Upper lobe of left lung (tissue), 6 donors: ENCODE data around the gene CISD3. TPM values are rescaled to one million over a fixed set of nuclear protein-coding genes. Genes with fewer than 3 reads are reported as not detected.
A peak's percentile ranks its signal among the peaks of the same experiment; 100 is the strongest.

Experiments
- ATAC-seq, 2 donors: fragments of 200-7000 bp; cut with Tn5 transposase; one replicate each; pipeline ENCODE4 v1.9.1; 2022; ENCODE audit warnings: mild to moderate bottlenecking in 2 of 2, moderate library complexity in 2 of 2; ENCODE audit not compliant: low FRiP score in 2 of 2
- DNase-seq, 2 donors: peaks; one replicate each; pipeline ENCODE4 v3.0.0-alpha.2; 2019 to 2020
- H3K27ac ChIP-seq, 4 donors: fragments of 200-600 bp; sonication (generic); one replicate each; pipeline ENCODE4 v1.5.1; 2016 to 2019
- H3K27me3 ChIP-seq, 4 donors: fragments of 200-600 bp; sonication (generic); one replicate each; pipeline ENCODE4 v1.5.1; 2017 to 2019
- H3K36me3 ChIP-seq, 4 donors: fragments of 200-600 bp; sonication (generic); one replicate each; pipeline ENCODE4 v1.5.1; 2016 to 2019
- H3K4me1 ChIP-seq, 4 donors: fragments of 200-600 bp; sonication (generic); one replicate each; pipeline ENCODE4 v1.5.1; 2018 to 2019
- H3K4me3 ChIP-seq, 4 donors: fragments of 200-600 bp; sonication (generic); one replicate each; pipeline ENCODE4 v1.5.1; 2017 to 2019; ENCODE audit warnings: mild to moderate bottlenecking in 2 of 4, moderate library complexity in 1 of 4
- H3K9me3 ChIP-seq, 4 donors: fragments of 200-600 bp; sonication (generic); one replicate each; pipeline ENCODE4 v1.5.1; 2018 to 2019
- CTCF ChIP-seq, 6 experiments: fragments of 450-650 bp in 4 of 6; fragments of 200-600 bp in 2 of 6; sonication (generic) in 2 of 6; IDR thresholded peaks; one replicate each; pipeline ENCODE4 v1.5.1; 2016 to 2019; ENCODE audit warnings: antibody characterized with exemption in 6 of 6
- EP300 ChIP-seq, 4 donors: sonication (generic); formaldehyde crosslinking; IDR thresholded peaks; one replicate each; pipeline ENCODE4 v1.5.1; 2017; ENCODE audit warnings: antibody characterized with exemption in 4 of 4, control low read depth in 2 of 4
- POLR2A ChIP-seq, 4 donors: fragments of 450-650 bp; IDR thresholded peaks; one replicate each; pipeline ENCODE4 v1.5.1; 2016 to 2017; ENCODE audit warnings: antibody characterized with exemption in 4 of 4, mild to moderate bottlenecking in 2 of 4
- POLR2AphosphoS5 ChIP-seq, 2 donors: sonication (generic); formaldehyde crosslinking; IDR thresholded peaks; one replicate each; pipeline ENCODE4 v1.5.1; 2017; ENCODE audit warnings: antibody characterized with exemption in 2 of 2
- WGBS, 2 donors: methylation state at CpG; one replicate each; pipeline ENCODE4 v1.1.5; 2017 to 2018; 5-methylcytosine and 5-hydroxymethylcytosine counted together
- total RNA-seq, 6 donors: library from RNA; depleted of rRNA in 4 of 6; stranded (reverse); fragments of >200 nt in 4 of 6; gene quantifications; one replicate each; pipeline versions ENCODE4 v1.1.0 to v1.2.1, GENCODE V29; 2016 to 2021
- donor health status: DM: no; HTN: no; CAD: no; lungs with moderate emphysema.
- donor health status: DM: no; HTN: yes; CAD: no; lungs with severe emphysema.

The CISD3 gene
- total RNA-seq, 6 donors from 2014 or later: 6.3 to 49.7 (median 15.9) TPM

DNA sequence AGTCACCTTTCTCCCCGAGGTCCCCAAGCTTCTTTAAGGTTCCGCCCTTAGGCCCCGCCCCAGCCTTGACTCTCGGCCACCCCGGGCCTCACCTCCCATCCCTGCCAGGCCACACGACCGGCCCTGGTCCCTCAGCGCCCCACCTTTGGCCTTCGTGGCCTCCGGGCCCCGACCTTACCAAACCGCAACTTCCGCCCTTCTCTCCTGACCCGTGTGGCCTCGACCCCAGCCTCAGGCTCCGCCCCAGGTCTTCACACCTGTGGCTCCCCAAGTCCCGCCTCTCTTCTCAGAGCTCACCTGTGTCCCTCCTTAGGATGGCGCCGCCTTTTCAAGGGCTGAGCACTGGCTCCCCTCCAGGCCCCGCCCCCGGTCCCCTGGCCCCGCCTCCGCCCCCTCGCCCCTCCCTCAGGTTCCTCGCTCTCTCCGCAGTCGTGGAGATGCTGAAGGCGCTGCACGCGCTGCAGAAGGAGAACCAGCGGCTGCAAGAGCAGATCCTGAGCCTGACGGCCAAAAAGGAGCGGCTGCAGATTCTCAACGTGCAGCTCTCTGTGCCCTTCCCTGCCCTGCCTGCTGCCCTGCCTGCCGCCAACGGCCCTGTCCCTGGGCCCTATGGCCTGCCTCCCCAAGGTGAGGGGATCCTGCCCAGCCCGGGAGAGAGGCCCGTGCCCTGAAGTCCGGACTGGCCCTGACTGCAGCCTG lies 10.0 kb upstream of the CISD3 start:
- Histone ChIP-seq H3K4me3 (no peak overlapping the region), H3K27me3 (no peaks in the 10 kb centered on the region), H3K9me3 (no peaks in the 10 kb centered on the region), H3K27ac (no peak overlapping the region), H3K4me1 (peaks cover 4 to 18% (median 10%) of the 10 kb centered on the region in 4 donors), H3K36me3 (peaks cover 12 to 93% (median 77%) of the 10 kb centered on the region in 4 donors)
- TF ChIP-seq CTCF (IDR thresholded peaks at IDR 0.05): no peak
- TF ChIP-seq EP300 (IDR thresholded peaks at IDR 0.05): no peak
- TF ChIP-seq POLR2AphosphoS5 (IDR thresholded peaks at IDR 0.05): no peak
- TF ChIP-seq POLR2A (IDR thresholded peaks at IDR 0.05): no peak
- DNase-seq: no peak
- 87 to 88% methylated on average over 24 to 39 of the region's 39 CpGs for WGBS, 2 donors
- no peak for ATAC-seq

- H3K4me1 ChIP-seq: peaks cover 4 to 24% (median 12%) of the 10 kb centered on the region in 4 donors
- no peak for DNase-seq
- no peaks in the 10 kb centered on the region for H3K27me3 ChIP-seq
- no peak for ATAC-seq
- TF ChIP-seq POLR2AphosphoS5 (IDR thresholded peaks at IDR 0.05): no peak
- TF ChIP-seq EP300 (IDR thresholded peaks at IDR 0.05): no peak
- TF ChIP-seq CTCF (IDR thresholded peaks at IDR 0.05): no peak
- TF ChIP-seq POLR2A (IDR thresholded peaks at IDR 0.05): no peak
- H3K36me3 ChIP-seq: peaks cover 14 to 91% (median 72%) of the 10 kb centered on the region in 4 donors
- H3K27ac ChIP-seq: no peak overlapping the region
- H3K4me3 ChIP-seq: no peak overlapping the region
- WGBS, 2 donors: 89 to 91% methylated on average over 6 of the region's 6 CpGs
- no peaks in the 10 kb centered on the region for H3K9me3 ChIP-seq
Observed at GRCh38 chr17:38720941-38721340, 9.2 kb upstream of the CISD3 start.

- H3K4me3 ChIP-seq: no peak overlapping the region
- DNase-seq (no peak), ATAC-seq (no peak)
- H3K27me3 ChIP-seq: no peaks in the 10 kb centered on the region
- peaks cover 4 to 24% (median 12%) of the 10 kb centered on the region in 4 donors for H3K4me1 ChIP-seq
- peaks cover 8 to 85% (median 63%) of the 10 kb centered on the region in 4 donors for H3K36me3 ChIP-seq
- H3K27ac ChIP-seq: peak overlapping the region in 1 of 4 donors; percentile 30
- no peaks in the 10 kb centered on the region for H3K9me3 ChIP-seq
- 89 to 92% methylated on average over 4 to 16 of the region's 16 CpGs for WGBS, 2 donors
- TF ChIP-seq EP300 (IDR thresholded peaks at IDR 0.05) (no peak), POLR2AphosphoS5 (IDR thresholded peaks at IDR 0.05) (no peak), CTCF (IDR thresholded peaks at IDR 0.05) (no peak), POLR2A (IDR thresholded peaks at IDR 0.05) (no peak)
Observed at GRCh38 chr17:38721802-38722201, 8.3 kb upstream of the CISD3 start.

GRCh38 chr17:38724337-38724988 lies 5.7 kb upstream of the CISD3 start:
- no peaks in the 10 kb centered on the region for H3K9me3 ChIP-seq
- WGBS, 2 donors: 55 to 61% methylated on average over 4 to 15 of the region's 16 CpGs
- H3K36me3 ChIP-seq: peaks cover 6 to 63% (median 44%) of the 10 kb centered on the region in 4 donors
- peak; percentile 40 to 45 for ATAC-seq
- H3K4me1 ChIP-seq: peaks cover 12 to 41% (median 24%) of the 10 kb centered on the region in 4 donors
- peak overlapping the region in 1 of 4 donors; percentile 2 for H3K27ac ChIP-seq
- H3K4me3 ChIP-seq: no peak overlapping the region
- DNase-seq: no peak
- TF ChIP-seq EP300 (IDR thresholded peaks at IDR 0.05): no peak
- TF ChIP-seq POLR2A (IDR thresholded peaks at IDR 0.05): no peak
- TF ChIP-seq CTCF (IDR thresholded peaks at IDR 0.05): no peak
- TF ChIP-seq POLR2AphosphoS5 (IDR thresholded peaks at IDR 0.05): no peak
- H3K27me3 ChIP-seq: no peaks in the 10 kb centered on the region
